ENCODE measurements around the gene MEST. TPM values are rescaled to one million over a fixed set of nuclear protein-coding genes. Genes with fewer than 3 reads are reported as not detected.
A peak's percentile ranks its signal among the peaks of the same experiment; 100 is the strongest.

MEST gene
- total RNA-seq, 1 experiment from 2014 or later: 112 TPM

GRCh38 chr7:130490311-130490791 is 1.5 kb upstream of the MEST start:
- Histone ChIP-seq H3K27me3 (ENCODE audit: insufficient read depth, low read length) (no peaks in the 10 kb centered on the region; the same call in 1 of the 2 replicates), H3K79me2 (ENCODE audit: insufficient read depth, low read length) (peaks cover 6% of the 10 kb centered on the region; the same call in 1 of the 2 replicates), H2AK5ac (ENCODE audit: insufficient read length, low read length) (no peak overlapping the region), H3K4me1 (ENCODE audit: insufficient read depth, low read length) (peaks cover 6% of the 10 kb centered on the region; the same call in 1 of the 2 replicates), H3T11ph (ENCODE audit: low read length) (no peak overlapping the region), H3K9me3 (ENCODE audit: control insufficient read depth, low read depth, low read length) (no peaks in the 10 kb centered on the region), H2BK120ac (ENCODE audit: low read depth, low read length, poor library complexity, severe bottlenecking) (no peak overlapping the region), H3K79me1 (ENCODE audit: insufficient read depth, low read depth, low read length, poor library complexity, severe bottlenecking) (peaks cover 6% of the 10 kb centered on the region), H3K23me2 (ENCODE audit: insufficient read length, low read depth, low read length, poor library complexity, severe bottlenecking) (peaks cover 35% of the 10 kb centered on the region), H3K4me2 (ENCODE audit: insufficient read depth, insufficient read length, low read length) (peak overlapping the region; percentile 62), H3K18ac (ENCODE audit: insufficient read length, low read depth, low read length) (no peak overlapping the region), H2BK15ac (ENCODE audit: low read depth, low read length) (no peak overlapping the region), H3K4ac (ENCODE audit: low read depth, low read length) (no peak overlapping the region; the same call in 1 of the 2 replicates), H2AFZ (ENCODE audit: low read length) (no peak overlapping the region), H3K14ac (ENCODE audit: insufficient read depth, low read length) (peak overlapping the region; percentile 42; the same call in 1 of the 2 replicates), H4K8ac (replicated peaks; ENCODE audit: insufficient read length, low read depth, low read length) (no peak overlapping the region), H2BK20ac (ENCODE audit: low read depth, low read length, poor library complexity, severe bottlenecking) (no peak overlapping the region), H4K91ac (ENCODE audit: insufficient read length, low read depth, low read length) (no peak overlapping the region), H4K5ac (ENCODE audit: insufficient read length, low read depth, low read length) (no peak overlapping the region), H3K9ac (ENCODE audit: extremely low read depth, insufficient read length, low read length) (no peak overlapping the region), H2BK12ac (ENCODE audit: insufficient read length, low read depth, low read length) (no peak overlapping the region), H4K20me1 (ENCODE audit: control insufficient read depth, insufficient read depth, insufficient read length) (no peaks in the 10 kb centered on the region), H3K56ac (ENCODE audit: insufficient read length, low read depth, low read length) (no peak overlapping the region), H3K27ac (ENCODE audit: insufficient read length, low read depth, low read length) (no peak overlapping the region), H3K23ac (ENCODE audit: insufficient read length, low read depth, low read length) (no peak overlapping the region), H2BK5ac (ENCODE audit: insufficient read length, low read length) (no peak overlapping the region)
- H3K27me3 Mint-ChIP-seq (ENCODE audit: low read depth): peaks cover 62% of the 10 kb centered on the region
- TF ChIP-seq CTCF (conservative IDR thresholded peaks at IDR 0.05): no peak
- peak overlapping the region in 2 of 3 experiments; percentile 84; a peak in 4 of 7 replicates for H3K27ac Mint-ChIP-seq
- DNase-seq: peak; percentile 47
- H3K4me3 Mint-ChIP-seq: peak overlapping the region; percentile 58 to 75
- H3K4me1 Mint-ChIP-seq: peaks cover 40 to 64% of the 10 kb centered on the region in 2 experiments
- WGBS (ENCODE audit: extremely low coverage, insufficient read length, low lambda C conversion rate): no CpG with 5 or more reads among the region's 21 CpGs
- peaks cover 23 to 37% (median 33%) of the 10 kb centered on the region in 3 experiments for H3K36me3 Mint-ChIP-seq (ENCODE audit: insufficient read depth in 1 of 3, low read depth in 3 of 3)
- peaks cover 12 to 14% of the 10 kb centered on the region in 2 experiments for H3K9me3 Mint-ChIP-seq
